Kidney epithelial cell (primary cell): ENCODE measurements around the gene OGG1. TPM values are rescaled to one million over a fixed set of nuclear protein-coding genes. Genes with fewer than 3 reads are reported as not detected.

Experiments
- DNase-seq: peaks from one replicate; pipeline ENCODE4 v3.0.0-alpha.2; 2010; ENCODE audit warnings: low read depth
- H3K27me3 ChIP-seq: 2 replicates; pipeline ENCODE4 v1.6.0; 2011; ENCODE audit warnings: low read length; ENCODE audit not compliant: control insufficient read depth, insufficient read depth
- H3K36me3 ChIP-seq: 2 replicates; pipeline ENCODE4 v1.5.1; 2011; ENCODE audit warnings: low read length; ENCODE audit not compliant: control insufficient read depth, insufficient read depth
- H3K4me3 ChIP-seq: 2 replicates; pipeline ENCODE4 v1.5.1; 2011; ENCODE audit warnings: low read depth, mild to moderate bottlenecking, control low read depth, low read length
- total RNA-seq: library from RNA; depleted of rRNA; stranded (reverse); fragments of >200 nt; gene quantifications from 2 replicates; pipeline ENCODE4 v1.2.3, GENCODE V29; 2015
- TF ChIP-seq, protein P1 (sequence below): IDR thresholded peaks from 2 replicates; pipeline ENCODE4 v1.5.1; 2011; ENCODE audit warnings: mild to moderate bottlenecking, moderate library complexity, low read length, control low read depth, inconsistent platforms; ENCODE audit not compliant: insufficient read depth, poor library complexity, severe bottlenecking

The OGG1 gene
- total RNA-seq, 1 donor from 2014 or later, result 23.9 TPM

DNA sequence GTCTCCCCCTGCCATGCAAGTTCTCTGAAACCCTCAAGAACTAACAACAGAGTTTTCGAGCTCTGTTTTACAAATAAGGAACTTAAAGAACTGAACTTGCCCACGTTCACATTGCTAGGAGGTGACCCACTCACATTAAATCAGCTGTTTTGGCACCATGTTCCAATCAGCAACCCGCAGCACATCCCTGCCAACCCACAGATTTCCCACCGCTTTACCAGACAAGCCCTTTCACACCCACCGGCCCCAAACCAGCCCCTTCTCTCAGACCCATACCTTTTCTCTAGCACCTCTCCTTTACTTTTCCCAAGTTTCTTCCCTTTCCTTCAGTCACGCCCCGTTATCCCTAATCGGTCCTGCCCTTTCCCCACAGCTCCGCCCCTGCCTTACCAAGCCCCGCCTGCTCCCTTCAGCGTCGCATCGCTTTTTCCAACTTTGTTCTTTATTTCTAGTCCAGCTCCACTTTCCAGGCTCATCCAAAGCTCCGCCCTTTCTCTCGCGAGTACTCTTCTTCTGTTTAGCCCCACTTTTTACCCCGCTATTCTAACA is 19.0 kb upstream of the OGG1 start:
- TF ChIP-seq, protein P1, sequence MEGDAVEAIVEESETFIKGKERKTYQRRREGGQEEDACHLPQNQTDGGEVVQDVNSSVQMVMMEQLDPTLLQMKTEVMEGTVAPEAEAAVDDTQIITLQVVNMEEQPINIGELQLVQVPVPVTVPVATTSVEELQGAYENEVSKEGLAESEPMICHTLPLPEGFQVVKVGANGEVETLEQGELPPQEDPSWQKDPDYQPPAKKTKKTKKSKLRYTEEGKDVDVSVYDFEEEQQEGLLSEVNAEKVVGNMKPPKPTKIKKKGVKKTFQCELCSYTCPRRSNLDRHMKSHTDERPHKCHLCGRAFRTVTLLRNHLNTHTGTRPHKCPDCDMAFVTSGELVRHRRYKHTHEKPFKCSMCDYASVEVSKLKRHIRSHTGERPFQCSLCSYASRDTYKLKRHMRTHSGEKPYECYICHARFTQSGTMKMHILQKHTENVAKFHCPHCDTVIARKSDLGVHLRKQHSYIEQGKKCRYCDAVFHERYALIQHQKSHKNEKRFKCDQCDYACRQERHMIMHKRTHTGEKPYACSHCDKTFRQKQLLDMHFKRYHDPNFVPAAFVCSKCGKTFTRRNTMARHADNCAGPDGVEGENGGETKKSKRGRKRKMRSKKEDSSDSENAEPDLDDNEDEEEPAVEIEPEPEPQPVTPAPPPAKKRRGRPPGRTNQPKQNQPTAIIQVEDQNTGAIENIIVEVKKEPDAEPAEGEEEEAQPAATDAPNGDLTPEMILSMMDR, result no peak
- no peak for DNase-seq
- peaks cover 2% of the 10 kb centered on the region for H3K27me3 ChIP-seq

DNA sequence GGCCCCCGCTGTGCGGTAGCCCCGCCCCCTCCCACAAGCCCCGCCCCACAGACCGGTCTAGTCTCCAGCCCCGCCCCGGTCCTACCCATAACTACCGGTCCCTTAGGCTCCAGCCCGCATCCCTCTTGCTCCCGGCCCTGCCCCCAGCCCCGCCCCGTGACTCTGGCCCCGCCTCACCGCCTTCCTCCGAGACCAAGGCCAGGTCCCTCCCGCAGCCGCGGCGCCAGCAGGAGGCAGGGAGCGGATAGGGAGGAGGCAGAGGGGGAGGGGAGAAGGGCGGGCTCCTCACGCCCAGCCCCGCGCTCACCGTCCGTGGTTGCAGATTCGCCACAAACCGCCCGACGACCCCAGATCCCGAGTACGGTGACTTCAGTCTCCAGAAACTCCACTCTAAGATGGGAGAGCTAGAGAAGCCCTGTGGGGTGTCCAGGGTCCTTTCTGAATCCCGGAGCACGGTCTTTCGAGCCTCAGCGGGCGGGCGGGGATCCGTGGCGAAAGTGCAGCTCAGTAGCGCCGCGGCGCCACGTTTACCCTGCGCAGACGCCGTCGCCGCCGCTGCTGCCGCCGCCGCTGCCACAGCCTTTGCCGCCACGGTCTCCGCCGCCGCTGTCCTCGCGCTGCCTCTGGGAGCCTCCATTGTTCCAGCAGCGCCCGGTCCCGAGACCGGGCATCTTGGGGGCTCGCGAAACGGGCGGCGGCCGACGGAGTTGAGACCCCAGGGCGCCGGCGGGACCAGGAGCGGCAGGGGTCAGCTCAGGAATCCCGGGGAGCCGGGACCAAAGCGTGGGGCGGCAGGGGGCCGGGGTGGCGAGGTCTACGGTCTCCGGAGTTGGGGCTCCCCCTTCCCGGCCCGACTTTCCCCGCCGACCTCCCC is 18.3 kb upstream of the OGG1 start, which contains the start of gene BRPF1:
BRPF1 (plus strand) TSS at position 530 of the 874 bp plus-strand sequence. CDS start 2,406 bp downstream, outside the sequence.
- no peaks in the 10 kb centered on the region for H3K36me3 ChIP-seq
- peak within 1 kb of the TSS; percentile 90 for H3K4me3 ChIP-seq
- H3K27me3 ChIP-seq, result peaks cover 2% of the 10 kb centered on the region
- TF ChIP-seq, protein P1, result no peak
- peak; percentile 90 for DNase-seq

More for the DNA sequence above, 19.0 kb upstream of the OGG1 start:
- H3K4me3 ChIP-seq, result peak overlapping the region; percentile 33
- no peaks in the 10 kb centered on the region for H3K36me3 ChIP-seq

DNA sequence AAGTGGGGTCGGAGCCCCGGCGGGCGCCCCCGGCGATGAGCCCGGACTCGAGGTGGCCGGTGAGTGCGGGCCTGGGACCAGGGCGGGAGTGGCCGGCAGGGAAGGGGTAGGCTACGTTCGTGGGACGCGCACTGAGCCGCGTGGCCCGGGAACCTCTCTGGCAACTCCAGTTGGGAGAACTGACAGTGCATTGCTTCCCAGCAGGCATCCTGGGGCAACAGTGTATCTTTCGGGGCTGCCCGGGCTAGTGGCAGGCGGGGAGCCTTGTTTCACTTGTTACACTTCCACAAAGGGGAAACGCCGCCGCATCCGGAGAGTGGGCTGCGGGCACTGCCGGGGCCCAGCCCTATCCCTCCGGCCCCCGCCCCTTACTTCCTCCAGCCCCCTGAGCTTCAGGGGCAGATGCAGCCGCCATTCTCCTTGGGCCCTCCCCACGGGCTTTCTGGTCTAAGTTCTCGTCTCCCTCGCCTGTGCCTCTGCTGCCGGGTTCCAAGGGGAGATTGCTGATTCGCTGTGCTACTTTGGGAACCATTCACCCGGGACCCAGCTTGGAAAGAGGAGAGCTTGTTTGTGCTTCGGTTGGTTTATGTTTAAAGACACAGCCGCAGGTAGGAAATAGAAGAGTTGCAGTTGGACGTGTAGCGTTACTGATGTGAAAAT is 17.5 kb upstream of the OGG1 start:
- Histone ChIP-seq H3K36me3 (no peaks in the 10 kb centered on the region), H3K4me3 (peak overlapping the region; percentile 90), H3K27me3 (no peaks in the 10 kb centered on the region)
- TF ChIP-seq, protein P1, result no peak
- DNase-seq, result no peak

- DNase-seq, result no peak
- no peaks in the 10 kb centered on the region for H3K27me3 ChIP-seq
- H3K4me3 ChIP-seq, result peak overlapping the region; percentile 90
- H3K36me3 ChIP-seq, result no peaks in the 10 kb centered on the region
- TF ChIP-seq, protein P1, result no peak
Observed at GRCh38 chr3:9732740-9733115, 17.0 kb upstream of the OGG1 start.

DNA sequence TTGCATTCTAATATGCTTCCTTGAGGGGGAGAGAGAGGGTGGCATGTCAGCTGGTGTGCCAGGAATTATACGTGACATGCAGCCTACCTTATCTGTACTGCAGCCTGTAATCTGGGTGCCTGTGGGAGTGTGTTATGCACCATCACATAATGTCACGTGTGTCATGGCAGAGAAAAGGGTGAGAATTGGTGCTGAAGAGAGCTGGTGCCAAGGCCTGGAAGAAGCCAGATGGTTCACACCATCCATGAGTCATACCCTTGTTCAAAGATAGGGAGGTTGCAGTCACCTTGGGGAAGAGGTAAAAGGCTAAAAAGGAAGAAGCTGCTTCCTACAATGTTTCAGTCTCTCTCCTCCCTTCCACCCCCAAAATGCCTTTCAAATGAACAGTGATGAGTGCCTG is 12.9 kb upstream of the OGG1 start:
- H3K36me3 ChIP-seq, result peaks cover 5% of the 10 kb centered on the region
- TF ChIP-seq, protein P1, result no peak

More for the DNA sequence above, 12.9 kb upstream of the OGG1 start:
- H3K27me3 ChIP-seq, result no peaks in the 10 kb centered on the region
- no peak overlapping the region for H3K4me3 ChIP-seq
- DNase-seq, result no peak
